H9 (cell line): ENCODE data around the gene SUPT3H. TPM values are rescaled to one million over a fixed set of nuclear protein-coding genes. Genes with fewer than 3 reads are reported as not detected.

Experiments used
- DNase-seq: peaks from one replicate; pipeline ENCODE4 v3.0.0-alpha.2; 2017
- H2AFZ ChIP-seq: one replicate; pipeline ENCODE4 v1.6.1; 2013; ENCODE audit warnings: mild to moderate bottlenecking, low read length, control low read depth, moderate library complexity
- H2AK5ac ChIP-seq: 2 replicates; pipeline ENCODE4 v1.6.1; 2013; ENCODE audit warnings: low read length, control low read depth, mixed read lengths; ENCODE audit not compliant: insufficient read length
- H2BK120ac ChIP-seq: one replicate; pipeline ENCODE4 v1.6.1; 2013; ENCODE audit warnings: low read depth, mild to moderate bottlenecking, low read length, control low read depth, inconsistent platforms; ENCODE audit not compliant: poor library complexity, severe bottlenecking
- H2BK12ac ChIP-seq: 2 replicates; pipeline ENCODE4 v1.6.1; 2013; ENCODE audit warnings: low read length, control low read depth, mixed read lengths, low read depth; ENCODE audit not compliant: insufficient read length
- H2BK15ac ChIP-seq: 2 replicates; pipeline ENCODE4 v1.6.1; 2013; ENCODE audit warnings: low read depth, low read length, control low read depth
- H2BK20ac ChIP-seq: one replicate; pipeline ENCODE4 v1.6.1; 2013; ENCODE audit warnings: low read depth, mild to moderate bottlenecking, low read length, control low read depth, inconsistent platforms; ENCODE audit not compliant: poor library complexity, severe bottlenecking
- H2BK5ac ChIP-seq: 2 replicates; pipeline ENCODE4 v1.6.1; 2013; ENCODE audit warnings: low read length, control low read depth, mixed read lengths; ENCODE audit not compliant: insufficient read length
- H3K14ac ChIP-seq: 2 replicates; pipeline ENCODE4 v1.6.1; 2013; ENCODE audit warnings: low read length, control low read depth; ENCODE audit not compliant: insufficient read depth
- H3K18ac ChIP-seq: 2 replicates; pipeline ENCODE4 v1.6.1; 2013; ENCODE audit warnings: low read depth, mild to moderate bottlenecking, mixed read lengths, low read length, control low read depth; ENCODE audit not compliant: insufficient read length
- H3K23ac ChIP-seq: 2 replicates; pipeline ENCODE4 v1.6.1; 2013; ENCODE audit warnings: low read length, control low read depth, mixed read lengths, low read depth; ENCODE audit not compliant: insufficient read length
- H3K23me2 ChIP-seq: 2 replicates; pipeline ENCODE4 v1.6.1; 2013; ENCODE audit warnings: low read depth, mild to moderate bottlenecking, mixed read lengths, low read length, control low read depth; ENCODE audit not compliant: insufficient read length, poor library complexity, severe bottlenecking
- H3K27ac ChIP-seq: 2 replicates; pipeline ENCODE4 v1.5.1; 2013; ENCODE audit warnings: low read length, control low read depth, mixed read lengths, low read depth; ENCODE audit not compliant: insufficient read length
- H3K27me3 ChIP-seq: 2 replicates; pipeline ENCODE4 v1.6.1; 2013; ENCODE audit warnings: low read length, control low read depth, inconsistent platforms; ENCODE audit not compliant: insufficient read depth
- H3K4ac ChIP-seq: 2 replicates; pipeline ENCODE4 v1.6.1; 2013; ENCODE audit warnings: low read depth, mild to moderate bottlenecking, control low read depth, inconsistent platforms, low read length, moderate library complexity
- H3K4me1 ChIP-seq: 2 replicates; pipeline ENCODE4 v1.6.1; 2013; ENCODE audit warnings: low read length, control low read depth, inconsistent platforms; ENCODE audit not compliant: insufficient read depth
- H3K4me2 ChIP-seq: 2 replicates; pipeline ENCODE4 v1.6.1; 2013; ENCODE audit warnings: low read length, control low read depth, mixed read lengths; ENCODE audit not compliant: insufficient read length, insufficient read depth
- H3K56ac ChIP-seq: 2 replicates; pipeline ENCODE4 v1.6.1; 2013; ENCODE audit warnings: low read depth, mild to moderate bottlenecking, mixed read lengths, low read length, control low read depth; ENCODE audit not compliant: insufficient read length
- H3K79me1 ChIP-seq: 2 replicates; pipeline ENCODE4 v1.6.1; 2013; ENCODE audit warnings: low read depth, mild to moderate bottlenecking, moderate library complexity, low read length, control low read depth, inconsistent platforms; ENCODE audit not compliant: insufficient read depth, poor library complexity, severe bottlenecking
- H3K79me2 ChIP-seq: 2 replicates; pipeline ENCODE4 v1.6.1; 2013; ENCODE audit warnings: low read length, control low read depth, inconsistent platforms; ENCODE audit not compliant: insufficient read depth
- H3K9ac ChIP-seq: 2 replicates; pipeline ENCODE4 v1.6.1; 2013; ENCODE audit warnings: low read length, control low read depth, mixed read lengths; ENCODE audit not compliant: insufficient read length; ENCODE audit errors: extremely low read depth
- H3K9me3 ChIP-seq: one replicate; pipeline ENCODE4 v1.6.1; 2013; ENCODE audit warnings: low read depth, low read length, inconsistent platforms; ENCODE audit not compliant: control insufficient read depth
- H3T11ph ChIP-seq: one replicate; pipeline ENCODE4 v1.6.1; 2013; ENCODE audit warnings: mild to moderate bottlenecking, low read length, control low read depth, inconsistent platforms
- H4K20me1 ChIP-seq: one replicate; pipeline ENCODE4 v1.6.1; 2013; ENCODE audit not compliant: control insufficient read depth, insufficient read length, insufficient read depth
- H4K5ac ChIP-seq: 2 replicates; pipeline ENCODE4 v1.6.1; 2013; ENCODE audit warnings: low read depth, mild to moderate bottlenecking, mixed read lengths, low read length, control low read depth; ENCODE audit not compliant: insufficient read length
- H4K8ac ChIP-seq: replicated peaks from 2 replicates; pipeline ENCODE4 v1.6.1; 2013; ENCODE audit warnings: low read length, control low read depth, mixed read lengths, low read depth; ENCODE audit not compliant: insufficient read length
- H4K91ac ChIP-seq: 2 replicates; pipeline ENCODE4 v1.6.1; 2013; ENCODE audit warnings: low read depth, mild to moderate bottlenecking, moderate library complexity, mixed read lengths, low read length, control low read depth; ENCODE audit not compliant: insufficient read length
- H3K27ac Mint-ChIP-seq, 3 experiments: 2 replicates in 2 of 3; 3 replicates in 1 of 3; pipeline ENCODE4 v1.8.0; 2020 to 2021; ENCODE audit warnings: mixed read lengths in 3 of 3, mild to moderate bottlenecking in 1 of 3, moderate library complexity in 1 of 3
- H3K27me3 Mint-ChIP-seq: 2 replicates; pipeline ENCODE4 v1.8.0; 2021; ENCODE audit warnings: low read depth, mild to moderate bottlenecking, moderate library complexity, mixed read lengths
- H3K36me3 Mint-ChIP-seq, 3 experiments: 2 replicates in 2 of 3; 3 replicates in 1 of 3; pipeline ENCODE4 v1.8.0; 2020 to 2021; ENCODE audit warnings: low read depth in 3 of 3, mixed read lengths in 3 of 3; ENCODE audit not compliant: insufficient read depth in 1 of 3
- H3K4me1 Mint-ChIP-seq, 2 experiments: 2 replicates each; pipeline ENCODE4 v1.8.0; 2020; ENCODE audit warnings: mixed read lengths in 2 of 2
- H3K4me3 Mint-ChIP-seq, 2 experiments: 2 replicates in 1 of 2; 3 replicates in 1 of 2; pipeline ENCODE4 v1.8.0; 2020 to 2021; ENCODE audit warnings: mild to moderate bottlenecking in 2 of 2, mixed read lengths in 2 of 2, moderate library complexity in 1 of 2
- H3K9me3 Mint-ChIP-seq, 2 experiments: 2 replicates in 1 of 2; 3 replicates in 1 of 2; pipeline ENCODE4 v1.8.0; 2020; ENCODE audit warnings: mild to moderate bottlenecking in 2 of 2, mixed read lengths in 2 of 2, moderate library complexity in 1 of 2
- WGBS: extraction: QIAGEN DNeasy Blood & Tissue Kit; methylation state at CpG from one replicate; pipeline ENCODE4 v1.1.7; 2013; ENCODE audit warnings: missing lambda C conversion rate, low lambda C conversion rate, mixed read lengths; ENCODE audit not compliant: insufficient read length; ENCODE audit errors: extremely low coverage; 5-methylcytosine and 5-hydroxymethylcytosine counted together
- total RNA-seq: library from RNA; stranded (reverse); gene quantifications from 2 replicates; pipeline ENCODE4 v1.2.1, GENCODE V29; 2021
- TF ChIP-seq, protein P1 (sequence below): fragments of 200-600 bp; sonication (generic); conservative IDR thresholded peaks from 3 replicates; pipeline ENCODE4 v1.8.0; 2021; ENCODE audit warnings: antibody characterized with exemption, mild to moderate bottlenecking

The SUPT3H gene
- total RNA-seq, 1 experiment from 2014 or later = 22.5 TPM

GRCh38 chr6:45118754-45119153 lies 259.0 kb downstream of the SUPT3H start:
- H3K79me2 ChIP-seq = no peaks in the 10 kb centered on the region
- no peak overlapping the region for H3K18ac ChIP-seq
- no peaks in the 10 kb centered on the region for H3K27me3 ChIP-seq
- H4K91ac ChIP-seq = no peak overlapping the region
- no peak overlapping the region for H3K4ac ChIP-seq
- no peak overlapping the region for H3T11ph ChIP-seq
- H2BK5ac ChIP-seq = no peak overlapping the region
- H3K14ac ChIP-seq = no peak overlapping the region
- no peak overlapping the region for H2BK15ac ChIP-seq
- TF ChIP-seq, protein P1, sequence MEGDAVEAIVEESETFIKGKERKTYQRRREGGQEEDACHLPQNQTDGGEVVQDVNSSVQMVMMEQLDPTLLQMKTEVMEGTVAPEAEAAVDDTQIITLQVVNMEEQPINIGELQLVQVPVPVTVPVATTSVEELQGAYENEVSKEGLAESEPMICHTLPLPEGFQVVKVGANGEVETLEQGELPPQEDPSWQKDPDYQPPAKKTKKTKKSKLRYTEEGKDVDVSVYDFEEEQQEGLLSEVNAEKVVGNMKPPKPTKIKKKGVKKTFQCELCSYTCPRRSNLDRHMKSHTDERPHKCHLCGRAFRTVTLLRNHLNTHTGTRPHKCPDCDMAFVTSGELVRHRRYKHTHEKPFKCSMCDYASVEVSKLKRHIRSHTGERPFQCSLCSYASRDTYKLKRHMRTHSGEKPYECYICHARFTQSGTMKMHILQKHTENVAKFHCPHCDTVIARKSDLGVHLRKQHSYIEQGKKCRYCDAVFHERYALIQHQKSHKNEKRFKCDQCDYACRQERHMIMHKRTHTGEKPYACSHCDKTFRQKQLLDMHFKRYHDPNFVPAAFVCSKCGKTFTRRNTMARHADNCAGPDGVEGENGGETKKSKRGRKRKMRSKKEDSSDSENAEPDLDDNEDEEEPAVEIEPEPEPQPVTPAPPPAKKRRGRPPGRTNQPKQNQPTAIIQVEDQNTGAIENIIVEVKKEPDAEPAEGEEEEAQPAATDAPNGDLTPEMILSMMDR = no peak
- no peak overlapping the region for H3K9ac ChIP-seq
- H3K4me3 Mint-ChIP-seq = no peak overlapping the region
- H3K27me3 Mint-ChIP-seq = no peaks in the 10 kb centered on the region
- no peak overlapping the region for H2BK120ac ChIP-seq
- H3K27ac ChIP-seq = no peak overlapping the region
- no peaks in the 10 kb centered on the region for H3K9me3 Mint-ChIP-seq
- no peak overlapping the region for H3K4me2 ChIP-seq
- no peaks in the 10 kb centered on the region for H3K23me2 ChIP-seq
- no peak overlapping the region for H2BK20ac ChIP-seq
- no peak overlapping the region for H2AK5ac ChIP-seq
- H2BK12ac ChIP-seq = no peak overlapping the region
- DNase-seq = no peak
- H3K4me1 ChIP-seq = no peaks in the 10 kb centered on the region
- H4K8ac ChIP-seq = no peak overlapping the region
- H3K4me1 Mint-ChIP-seq = no peaks in the 10 kb centered on the region
- H3K36me3 Mint-ChIP-seq = no peaks in the 10 kb centered on the region
- no peak overlapping the region for H3K27ac Mint-ChIP-seq
- no CpG with 5 or more reads among the region's 1 CpG for WGBS
- no peak overlapping the region for H2AFZ ChIP-seq
- no peaks in the 10 kb centered on the region for H4K20me1 ChIP-seq
- H4K5ac ChIP-seq = no peak overlapping the region
- no peak overlapping the region for H3K23ac ChIP-seq
- H3K56ac ChIP-seq = no peak overlapping the region
- no peaks in the 10 kb centered on the region for H3K79me1 ChIP-seq
- no peaks in the 10 kb centered on the region for H3K9me3 ChIP-seq
